ENCODE data around the gene GLCCI1.
A peak's percentile ranks its signal among the peaks of the same experiment; 100 is the strongest.

GLCCI1 gene

DNA sequence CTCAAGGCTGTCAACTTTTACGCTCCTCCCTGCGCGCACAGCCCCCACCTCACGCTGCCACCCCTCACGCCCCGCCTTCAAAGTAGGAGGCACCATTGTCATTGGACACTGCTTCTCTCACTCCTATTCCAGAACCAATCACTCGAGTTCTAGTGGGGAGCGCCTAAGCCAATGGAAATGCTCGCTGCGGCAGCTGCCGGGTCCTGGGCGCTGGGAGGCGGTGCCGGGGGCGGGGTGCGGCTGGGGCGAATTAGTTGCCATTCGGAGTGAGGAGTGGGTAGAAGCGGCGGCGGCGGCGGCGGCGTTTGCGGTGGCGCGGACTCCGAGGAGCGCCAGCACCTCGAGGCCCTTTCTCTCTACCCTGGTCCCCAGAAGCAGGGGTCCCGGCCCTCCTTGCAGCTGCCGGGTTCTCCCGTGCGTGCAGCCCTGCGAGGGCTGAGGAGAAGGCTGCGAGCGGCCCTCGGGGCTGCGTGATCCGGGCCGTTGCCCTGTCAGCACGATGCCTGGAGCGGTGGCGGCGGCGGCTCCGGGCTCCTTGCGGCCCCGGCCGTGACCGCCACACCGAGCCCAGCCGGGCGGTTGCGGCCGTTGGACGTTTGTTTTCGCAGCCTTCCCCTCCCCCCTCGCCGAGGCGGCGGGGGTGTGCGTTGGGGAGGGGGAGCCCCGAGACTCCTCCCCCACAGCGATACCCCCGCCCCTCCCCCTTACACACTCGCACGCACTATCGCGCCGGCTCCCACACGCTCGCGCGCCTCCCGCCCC lies at the start of gene GLCCI1:
Gene GLCCI1, plus strand, starts transcription at position 253 of the 762 bp plus-strand sequence. CDS start 555 bp downstream, outside the sequence.
- peak; percentile 86 to 96 (median 91) for DNase-seq (ENCODE audit: low read depth in 4 of 4, low spot score in 1 of 4)

DNA sequence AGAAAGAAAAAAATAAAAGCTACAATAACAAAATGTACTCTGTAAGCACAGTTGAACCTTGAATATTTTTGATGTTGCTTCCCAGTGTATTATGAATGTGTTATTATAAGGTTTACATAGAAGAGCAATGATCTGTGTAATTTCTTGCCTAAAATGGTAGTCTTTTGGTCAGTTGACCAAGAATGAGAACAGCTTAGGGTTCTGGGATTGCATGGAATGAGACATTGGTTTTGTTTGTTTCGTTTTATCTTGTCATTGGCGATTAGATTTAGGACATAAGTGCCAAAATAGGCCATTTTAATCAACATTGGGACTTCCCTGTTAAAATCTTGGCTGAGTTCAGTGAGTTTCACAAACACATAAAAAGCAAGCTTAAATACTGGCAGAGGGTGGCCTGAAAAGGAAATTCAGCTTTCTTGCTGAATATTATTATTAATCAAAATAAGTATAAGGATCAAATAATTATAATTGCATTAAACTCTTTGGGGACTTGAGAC lies 49.1 kb upstream of the GLCCI1 start:
- DNase-seq (ENCODE audit: low read depth in 4 of 4, low spot score in 1 of 4), result no peak

DNA sequence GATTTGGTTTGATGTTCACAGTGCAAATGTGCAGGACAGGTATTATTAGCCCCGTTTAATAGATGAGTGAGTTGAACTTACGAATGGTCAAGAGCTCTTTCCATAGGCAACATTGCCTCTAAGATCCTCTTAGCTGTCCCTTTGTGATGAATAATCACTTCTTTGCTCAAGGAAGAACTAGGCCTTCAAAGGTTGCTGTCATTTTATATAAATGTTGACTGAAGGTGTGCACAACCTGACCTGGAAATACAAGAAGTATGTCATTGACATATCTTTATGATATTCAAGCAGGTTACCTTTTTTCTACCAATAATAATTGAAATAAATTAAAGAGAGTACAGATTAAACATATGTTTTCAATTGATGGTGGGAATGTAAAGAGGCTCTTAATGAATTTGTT lies 48.5 kb upstream of the GLCCI1 start:
- DNase-seq (ENCODE audit: low read depth in 4 of 4, low spot score in 1 of 4), result no peak

DNA sequence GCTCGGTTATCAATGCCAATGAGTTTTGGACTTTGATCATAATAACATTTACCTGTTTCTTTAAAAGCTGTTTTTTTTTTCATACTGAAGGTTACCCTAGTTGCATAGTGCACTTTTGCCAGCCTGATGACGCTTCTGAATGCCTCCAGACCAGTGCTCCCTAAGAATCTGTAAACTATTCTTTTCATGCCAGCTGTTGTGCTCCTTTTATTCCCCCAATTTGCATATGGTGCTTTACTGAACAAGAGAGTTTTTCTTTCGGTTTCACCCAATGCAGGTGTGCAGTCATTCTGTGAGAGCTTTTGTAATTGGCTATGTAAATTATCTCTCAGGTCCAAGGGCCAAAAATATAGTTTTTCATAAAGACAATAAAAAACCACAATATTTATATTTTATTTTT lies 48.1 kb upstream of the GLCCI1 start:
- no peak for DNase-seq (ENCODE audit: low read depth in 4 of 4, low spot score in 1 of 4)

DNA sequence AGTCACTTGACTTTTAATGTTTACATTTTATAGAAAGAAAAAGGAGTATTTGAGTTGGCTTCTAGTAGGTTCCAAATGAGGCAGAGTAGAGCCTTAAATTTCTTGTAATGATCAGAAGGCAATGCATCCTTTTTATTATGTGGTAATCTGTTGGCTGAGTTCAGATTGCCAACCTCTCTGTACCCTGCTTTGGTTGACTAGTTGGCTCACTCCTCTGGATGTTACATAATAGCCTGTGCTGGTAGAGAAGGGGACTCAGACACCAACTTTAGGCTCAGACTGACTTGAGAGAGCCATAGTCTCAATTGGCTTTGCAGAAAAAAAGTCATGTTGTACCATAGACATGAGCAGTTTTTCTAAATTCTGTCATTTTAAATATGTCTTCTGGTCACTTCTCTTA lies 46.8 kb upstream of the GLCCI1 start:
- no peak for DNase-seq (ENCODE audit: low read depth in 4 of 4, low spot score in 1 of 4)

DNA sequence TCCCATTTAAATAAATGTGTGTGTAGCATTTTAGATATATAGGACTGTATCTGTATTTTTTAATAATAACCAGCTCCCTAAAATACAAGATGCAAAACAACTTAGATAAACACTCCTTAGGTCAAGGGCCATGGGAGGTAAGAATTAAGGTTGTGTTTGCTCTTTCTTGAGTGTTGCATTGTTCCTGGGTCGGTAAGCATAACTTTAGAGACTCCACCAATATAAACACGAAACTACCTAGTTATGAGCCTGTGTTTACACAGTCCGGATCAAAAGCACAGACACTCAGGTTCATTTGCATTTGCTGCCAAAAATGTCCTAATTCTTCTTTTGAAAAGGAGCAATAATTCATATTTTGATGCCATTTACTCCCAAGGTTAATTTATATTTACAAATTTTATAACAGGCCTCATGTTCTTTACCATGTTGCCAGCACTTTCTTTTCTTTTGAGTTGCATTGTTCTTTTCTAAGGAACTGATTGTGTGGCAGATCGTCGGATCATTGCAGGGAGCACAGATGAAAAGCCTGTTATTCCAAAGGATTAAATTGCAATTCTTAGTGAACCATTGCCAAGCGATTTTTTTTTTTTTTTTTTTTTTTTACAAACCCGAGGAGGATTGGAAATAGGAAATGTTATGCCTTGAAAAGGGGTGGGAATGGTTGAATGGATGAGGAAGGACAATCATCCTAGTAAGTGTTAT lies 45.8 kb upstream of the GLCCI1 start:
- no peak for DNase-seq (ENCODE audit: low read depth in 4 of 4, low spot score in 1 of 4)

DNA sequence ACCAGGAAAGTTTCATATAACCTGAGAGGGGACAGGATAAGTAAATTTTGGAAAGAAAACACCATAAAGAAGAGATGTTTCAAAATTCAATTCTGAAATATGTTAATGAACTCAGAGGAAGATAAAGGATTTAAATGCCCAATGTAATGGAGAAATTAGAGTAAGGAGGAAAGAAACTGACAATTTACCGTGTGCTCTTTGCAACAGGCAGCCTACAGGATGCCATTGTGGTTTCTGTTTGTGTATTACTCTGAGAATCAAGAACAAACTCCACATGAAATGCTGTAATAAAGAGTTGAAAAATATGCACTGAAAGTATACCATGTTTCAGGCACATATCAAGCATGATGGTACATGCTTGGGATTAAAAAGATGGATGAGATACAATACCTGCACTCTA lies 44.8 kb upstream of the GLCCI1 start:
- no peak for DNase-seq (ENCODE audit: low read depth in 4 of 4, low spot score in 1 of 4)

DNA sequence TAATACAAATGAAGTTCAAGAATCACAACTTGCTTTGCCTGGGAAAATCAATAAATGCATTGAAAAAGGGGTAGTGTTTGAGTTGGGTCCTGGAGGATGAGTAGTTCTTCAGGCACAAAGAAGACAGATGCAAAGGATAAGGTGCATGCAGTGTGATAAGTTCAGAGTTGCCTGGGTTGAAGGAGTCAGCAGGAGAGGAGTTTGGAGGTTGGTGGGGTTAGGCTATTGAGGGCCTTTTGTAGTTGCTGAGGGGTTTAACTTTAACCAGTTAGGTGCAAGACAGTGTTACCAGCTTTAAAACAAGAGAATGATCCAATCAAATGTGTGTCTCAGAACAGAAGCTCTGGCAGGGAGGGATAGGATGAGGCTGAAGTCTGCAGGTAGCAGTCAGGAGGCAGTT lies 44.3 kb upstream of the GLCCI1 start:
- no peak for DNase-seq (ENCODE audit: low read depth in 4 of 4, low spot score in 1 of 4)

DNA sequence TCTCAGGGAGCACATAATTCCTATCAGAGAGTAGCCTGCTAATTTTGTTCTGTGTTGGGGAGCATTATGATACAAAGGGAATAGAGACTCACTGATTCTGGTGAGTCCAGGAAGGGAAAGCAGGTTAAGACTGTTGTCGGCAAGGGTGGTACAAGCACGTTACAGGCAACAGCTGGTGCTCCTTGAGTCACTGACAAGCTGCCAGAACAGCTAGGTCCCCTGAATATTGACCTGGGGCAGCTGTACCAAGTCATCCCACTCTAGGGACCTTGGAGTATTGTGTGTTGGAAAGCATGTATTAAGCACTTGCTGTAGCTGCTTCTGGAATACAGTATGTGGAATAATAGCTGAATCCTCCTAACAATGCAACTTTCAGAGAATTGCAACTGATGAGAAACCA lies 37.0 kb upstream of the GLCCI1 start:
- DNase-seq (ENCODE audit: low read depth in 4 of 4, low spot score in 1 of 4), result no peak

DNA sequence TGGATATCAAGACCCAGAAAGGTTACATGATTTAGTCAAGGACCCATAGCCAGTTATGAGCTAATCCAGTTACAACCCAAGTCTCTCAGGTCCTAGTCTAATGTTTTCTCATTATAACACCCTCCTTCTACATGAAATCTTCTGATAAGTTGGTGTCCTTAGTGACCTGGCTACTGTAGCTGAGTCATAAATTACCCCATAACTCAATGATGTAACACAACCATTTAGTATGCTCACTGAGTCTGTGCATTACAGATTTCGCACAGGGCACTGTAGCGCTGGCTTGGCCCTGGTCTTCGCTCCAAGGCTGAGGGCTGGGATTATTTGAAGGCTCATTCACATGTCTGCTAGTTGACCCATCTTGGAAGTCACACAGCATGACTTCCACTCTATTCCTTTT lies 36.0 kb upstream of the GLCCI1 start:
- DNase-seq (ENCODE audit: low read depth in 4 of 4, low spot score in 1 of 4), result no peak

DNA sequence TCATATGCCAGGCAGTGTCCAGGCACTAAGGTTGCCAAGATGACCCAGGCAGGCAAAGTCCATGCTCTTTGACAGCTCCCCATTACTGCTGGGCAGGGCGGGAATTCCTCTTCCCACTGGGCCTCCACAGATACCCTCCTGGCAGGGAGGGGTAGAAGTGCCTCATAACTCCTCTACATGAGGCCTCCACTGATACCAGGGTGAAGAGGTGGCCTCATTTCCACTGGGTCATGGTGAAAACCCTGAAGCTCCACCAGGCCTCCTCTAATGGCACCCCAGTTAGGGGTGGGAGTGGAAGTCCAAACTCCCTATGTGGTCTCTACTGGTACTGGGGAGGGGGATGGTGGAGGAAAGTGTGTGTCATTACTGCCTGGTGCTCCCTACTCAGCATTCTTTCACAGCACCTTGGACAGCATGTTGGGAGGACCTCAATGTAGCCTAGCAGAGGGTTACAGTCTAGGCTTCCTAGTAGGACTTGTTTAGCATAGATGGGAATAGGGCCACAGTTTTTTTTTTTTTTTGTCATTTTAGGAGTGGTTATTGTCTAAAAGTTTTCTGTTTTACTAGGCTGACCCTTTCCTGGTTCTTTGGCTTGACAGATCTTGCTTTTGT lies 34.6 kb upstream of the GLCCI1 start:
- DNase-seq (ENCODE audit: low read depth in 4 of 4, low spot score in 1 of 4), result no peak

DNA sequence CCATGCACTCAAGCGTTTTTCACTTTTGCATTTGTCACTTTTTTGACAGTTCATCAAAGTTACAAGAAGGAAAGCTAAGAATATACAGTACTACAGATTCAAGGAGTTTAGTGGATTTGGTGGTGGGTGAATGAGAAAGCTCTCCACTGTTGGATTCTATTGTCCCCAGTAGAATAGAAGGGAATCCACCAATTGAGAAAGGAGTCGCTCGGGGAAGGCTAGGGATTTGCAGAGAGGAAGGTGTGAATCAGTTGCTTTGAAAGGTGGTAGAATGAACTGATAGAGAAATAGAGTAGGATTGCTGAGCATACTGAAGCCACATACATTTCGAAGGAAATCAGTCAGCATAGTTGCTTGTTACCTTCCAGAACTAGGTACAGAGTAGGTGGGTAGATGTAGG lies 33.7 kb upstream of the GLCCI1 start:
- no peak for DNase-seq (ENCODE audit: low read depth in 4 of 4, low spot score in 1 of 4)

DNA sequence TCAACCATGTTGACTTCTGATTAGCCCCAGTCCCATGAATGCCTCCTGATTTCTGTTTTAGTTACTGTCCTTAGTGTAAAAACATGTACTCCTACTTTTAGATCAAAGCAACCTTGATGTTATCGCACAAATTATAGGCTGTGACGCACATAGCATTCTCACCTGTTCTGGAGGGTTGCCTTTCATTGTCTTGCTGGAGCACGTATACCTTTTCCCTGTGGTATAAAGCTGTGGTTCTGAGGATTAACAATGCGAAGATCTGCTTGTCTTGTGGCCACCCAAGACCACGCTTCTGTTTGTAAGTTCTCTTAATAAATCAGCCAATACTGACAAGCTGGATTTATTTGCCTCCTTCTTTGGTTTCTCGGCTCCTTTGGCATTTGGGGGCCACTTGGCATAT lies 30.1 kb upstream of the GLCCI1 start:
- DNase-seq (ENCODE audit: low read depth in 4 of 4, low spot score in 1 of 4), result no peak

DNA sequence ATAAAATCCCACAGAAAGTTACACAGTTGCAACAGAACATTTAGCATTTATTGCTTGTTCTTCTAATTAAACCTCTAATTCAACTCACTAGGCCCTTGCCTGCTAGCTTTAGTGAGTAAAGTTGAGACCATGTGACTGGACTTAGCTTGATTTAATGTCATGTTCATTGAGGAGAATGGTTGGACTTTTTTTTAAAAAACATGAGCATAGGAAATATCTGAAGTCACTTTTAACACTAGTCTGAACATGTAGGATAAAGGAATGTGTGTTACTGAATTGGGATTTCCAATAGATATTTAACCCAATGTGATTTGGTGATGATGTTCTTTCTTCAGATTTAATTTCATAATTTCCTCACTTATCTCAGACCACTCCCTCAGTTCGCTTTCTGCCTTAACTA lies 24.6 kb upstream of the GLCCI1 start:
- DNase-seq (ENCODE audit: low read depth in 4 of 4, low spot score in 1 of 4), result no peak

DNA sequence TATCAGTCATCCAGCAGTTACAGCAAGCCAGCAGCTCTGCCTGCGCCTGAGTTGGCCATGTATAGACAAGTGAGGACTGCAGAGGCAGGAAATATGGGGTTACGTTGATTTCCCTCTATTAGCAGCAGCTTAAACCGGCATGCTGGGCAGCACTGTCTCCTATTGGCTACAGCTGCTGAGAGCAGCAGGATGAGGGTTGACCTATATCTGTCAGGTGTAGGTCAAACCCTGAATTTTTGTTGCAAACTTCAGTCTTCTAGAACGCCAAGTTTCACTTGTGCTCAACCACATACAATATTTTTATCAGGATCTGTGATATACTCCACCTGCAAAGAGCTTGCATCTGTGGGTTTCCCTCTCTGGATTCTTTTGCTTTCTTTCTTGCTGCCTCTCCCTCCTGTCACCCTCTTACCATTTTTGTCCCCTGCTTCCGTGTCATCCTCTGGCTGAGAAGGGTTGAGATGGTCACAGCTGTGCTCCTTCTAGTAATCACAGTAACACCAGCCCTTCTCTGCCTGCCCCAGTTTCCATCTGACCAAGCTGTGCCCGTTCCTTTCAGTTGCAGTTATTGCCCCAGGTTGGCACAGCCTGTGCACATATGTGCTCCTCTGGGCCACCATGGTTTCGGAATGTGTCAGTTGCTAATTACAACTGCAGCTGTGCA lies 23.8 kb upstream of the GLCCI1 start:
- DNase-seq (ENCODE audit: low read depth in 4 of 4, low spot score in 1 of 4), result peak in 3 of 4 experiments; percentile 4 to 27 (median 7)

DNA sequence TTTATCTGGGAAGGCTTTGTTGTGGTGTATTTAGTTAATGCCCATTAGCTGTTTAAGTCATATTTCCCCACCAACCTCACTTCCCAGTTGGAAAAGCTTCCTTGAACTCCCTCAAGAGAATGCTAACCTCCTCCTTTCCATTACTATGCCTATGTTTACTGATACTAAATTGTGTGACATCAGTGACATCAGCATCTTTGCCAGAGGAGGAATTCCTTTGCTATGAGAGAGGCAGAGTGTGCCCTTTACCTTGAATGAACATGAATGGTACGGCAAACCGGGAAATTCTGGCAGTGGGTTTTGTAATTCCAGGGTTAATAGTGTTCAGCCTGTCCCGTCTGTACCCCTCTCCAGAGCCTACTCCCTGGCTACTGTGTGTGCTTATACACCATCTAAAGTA lies 22.1 kb upstream of the GLCCI1 start:
- DNase-seq (ENCODE audit: low read depth in 4 of 4, low spot score in 1 of 4), result no peak

DNA sequence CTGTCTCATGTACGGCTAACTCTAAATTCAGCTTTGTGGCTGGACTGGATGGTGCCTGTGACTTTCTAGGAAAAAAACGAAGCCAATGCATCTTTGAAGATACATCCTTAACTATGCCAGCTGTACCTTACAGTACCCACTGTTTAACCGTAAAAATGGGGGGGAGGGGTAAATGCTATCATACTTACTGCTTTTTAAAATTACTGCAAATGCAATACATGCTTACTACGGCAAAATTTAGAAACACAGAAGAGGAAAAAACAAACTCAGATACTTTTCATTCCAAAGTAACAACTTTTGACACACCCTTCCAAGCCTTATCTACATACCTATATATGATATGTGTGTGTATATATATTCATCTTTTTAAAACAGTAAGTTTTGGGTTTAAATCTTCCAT lies 20.4 kb upstream of the GLCCI1 start:
- DNase-seq (ENCODE audit: low read depth in 4 of 4, low spot score in 1 of 4), result no peak

DNA sequence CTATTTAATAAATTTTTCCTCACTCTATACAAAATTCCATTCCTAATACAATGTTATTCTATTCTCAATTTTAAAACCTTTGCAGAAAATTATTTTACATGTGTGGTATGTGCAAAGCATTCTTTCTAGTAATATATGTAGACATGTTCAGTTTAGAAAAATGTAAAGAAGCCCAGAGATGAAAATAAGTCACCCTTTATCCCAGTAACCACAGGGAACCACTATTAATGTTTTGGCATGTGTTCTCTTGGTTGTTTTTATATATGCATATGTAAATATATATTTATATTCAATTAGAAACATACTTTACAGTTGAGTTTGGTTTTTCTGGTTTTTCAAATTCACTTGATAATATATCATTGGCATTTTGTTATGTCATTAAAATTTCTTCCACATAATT lies 14.8 kb upstream of the GLCCI1 start:
- no peak for DNase-seq (ENCODE audit: low read depth in 4 of 4, low spot score in 1 of 4)

DNA sequence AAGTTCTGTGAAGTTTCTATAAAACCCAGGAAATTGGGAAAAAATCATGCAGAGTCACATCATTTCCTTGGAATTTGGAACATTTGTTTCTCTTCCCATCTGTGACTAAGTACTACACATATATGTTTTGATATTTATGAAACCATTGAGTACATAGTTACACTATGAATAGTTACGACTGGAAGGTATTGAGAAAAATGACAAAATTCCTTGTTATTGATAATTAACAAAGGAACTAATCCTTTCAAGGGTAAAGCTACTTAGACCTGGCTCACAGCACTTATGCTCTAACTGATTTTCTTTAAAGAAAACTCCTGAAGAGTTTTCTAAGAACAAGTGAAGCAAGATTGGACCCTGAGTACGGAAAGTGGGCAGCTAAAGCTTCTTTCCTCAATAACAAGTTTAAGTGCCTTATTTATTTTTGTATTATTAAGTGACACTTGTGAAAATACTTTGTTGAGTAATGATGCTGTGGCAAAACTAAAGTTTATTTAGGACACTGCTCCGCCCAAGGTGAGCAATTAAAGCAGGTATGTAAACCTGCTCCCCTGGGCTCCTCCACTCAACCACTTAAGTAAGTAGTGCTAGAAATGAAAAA lies 12.0 kb upstream of the GLCCI1 start:
- no peak for DNase-seq (ENCODE audit: low read depth in 4 of 4, low spot score in 1 of 4)

DNA sequence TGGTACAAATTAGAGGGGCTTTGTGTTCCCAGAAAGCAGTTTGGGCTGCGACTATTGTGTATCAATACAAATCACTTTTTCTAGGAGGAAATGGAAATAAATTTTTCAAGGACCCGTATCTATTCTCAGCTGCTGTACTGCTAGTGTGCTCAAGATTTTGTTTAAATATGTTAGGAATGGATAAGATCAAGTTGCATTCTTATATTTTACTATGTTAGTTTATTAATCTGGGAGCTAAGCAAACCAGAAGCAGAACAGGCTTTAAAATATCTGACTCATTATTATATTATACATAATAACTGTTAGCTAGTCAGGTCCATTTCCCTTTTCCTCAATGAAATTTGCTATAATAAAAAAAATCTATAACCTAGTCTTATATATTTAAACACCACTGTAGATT lies 11.1 kb upstream of the GLCCI1 start:
- DNase-seq (ENCODE audit: low read depth in 4 of 4, low spot score in 1 of 4), result no peak

DNA sequence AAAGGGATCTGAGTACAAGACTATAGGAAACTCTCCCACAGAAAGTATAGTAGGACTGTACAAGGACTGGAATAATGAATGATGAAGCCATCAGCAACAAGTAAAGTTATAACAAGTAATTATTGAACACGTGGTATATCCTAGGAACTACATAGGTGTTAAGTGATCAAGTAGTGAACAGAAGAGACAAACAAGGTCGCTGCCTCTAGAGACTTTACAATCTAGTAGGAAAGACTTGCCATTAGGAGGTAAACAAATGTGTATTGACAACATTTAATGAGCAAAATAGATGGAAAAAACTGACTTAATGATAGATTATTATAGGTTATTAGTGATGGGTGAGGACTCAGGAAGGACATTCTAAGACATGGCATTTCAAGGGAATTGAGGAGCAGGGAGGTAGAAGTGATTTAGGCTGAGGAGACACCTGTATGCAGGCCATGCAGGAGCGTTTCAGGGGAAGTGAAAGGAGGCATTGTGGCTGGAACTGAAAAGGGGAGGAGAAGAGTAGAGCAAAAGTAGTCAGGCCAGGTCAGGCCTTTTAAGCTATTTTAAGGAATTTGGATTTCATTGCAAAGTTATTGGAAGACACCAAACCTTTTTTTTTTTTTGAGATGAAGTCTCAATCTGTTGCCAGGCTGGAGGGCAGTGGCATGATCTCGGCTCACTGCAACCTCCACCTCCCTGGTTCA lies 8.5 kb upstream of the GLCCI1 start:
- DNase-seq (ENCODE audit: low read depth in 4 of 4, low spot score in 1 of 4), result no peak
